Body of pancreas (tissue), 4 donors: ENCODE results near the gene DIS3.
"Not testable (repeated sequence)": the region's sequence is repeated elsewhere in the genome, so short reads cannot be mapped to it uniquely, and the experiment has no call there.

Experiments
- CTCF ChIP-seq, 7 experiments: fragments of 450-650 bp in 4 of 7; fragments of 200-600 bp in 3 of 7; sonication (generic) in 3 of 7; IDR thresholded peaks; one replicate each; pipeline ENCODE4 v1.5.1; 2016 to 2019; ENCODE audit warnings: antibody characterized with exemption in 7 of 7
- POLR2A ChIP-seq, 3 donors: fragments of 450-650 bp; IDR thresholded peaks; one replicate each; pipeline ENCODE4 v1.6.1; 2016; ENCODE audit warnings: antibody characterized with exemption in 3 of 3, mild to moderate bottlenecking in 2 of 3

DNA sequence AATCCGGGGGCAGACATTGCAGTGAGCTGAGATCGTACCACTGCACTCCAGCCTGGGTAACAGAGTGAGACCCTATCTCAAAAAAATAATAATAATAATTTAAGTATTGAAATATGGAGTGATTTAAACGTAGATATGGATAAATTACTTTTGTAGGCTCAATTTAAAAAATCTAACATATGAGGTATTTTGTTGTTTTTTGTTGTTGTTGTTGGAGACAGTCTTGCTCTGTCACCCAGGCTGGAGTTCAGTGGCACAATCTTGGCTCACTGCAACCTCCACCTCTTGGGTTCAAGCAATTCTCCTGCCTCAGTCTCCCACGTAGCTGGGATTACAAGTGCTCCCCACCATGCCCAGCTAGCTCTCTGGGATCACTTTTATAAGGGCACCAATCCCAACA is 3.0 kb upstream of the DIS3 start:
- TF ChIP-seq CTCF, POLR2A (IDR thresholded peaks at IDR 0.05): not testable (repeated sequence)
